MM.1S (cell line): Measurements from ENCODE around the gene CROCC2.
"Not testable (repeated sequence)": the region's sequence is repeated elsewhere in the genome, so short reads cannot be mapped to it uniquely, and the experiment has no call there.

Experiments
- DNase-seq: peaks from one replicate; pipeline ENCODE4 v3.0.0-alpha.2; 2015
- H2AFZ ChIP-seq: fragments of 300-600 bp; sonication (generic); 2 replicates; pipeline ENCODE4 v1.6.0; 2016; ENCODE audit warnings: antibody characterized with exemption, low read length
- H3F3A ChIP-seq: fragments of 300-600 bp; sonication (generic); 2 replicates; pipeline ENCODE4 v1.6.1; 2016; ENCODE audit warnings: mild to moderate bottlenecking, antibody characterized with exemption, low read length, moderate library complexity, mixed read lengths; ENCODE audit not compliant: insufficient read depth
- H3K27ac ChIP-seq: fragments of 300-600 bp; sonication (generic); 2 replicates; pipeline ENCODE4 v1.5.1; 2016; ENCODE audit warnings: mild to moderate bottlenecking, low read length
- H3K27me3 ChIP-seq: fragments of 300-600 bp; sonication (generic); replicated peaks from 2 replicates; pipeline ENCODE4 v1.6.0; 2016; ENCODE audit warnings: low read length; ENCODE audit not compliant: insufficient read depth
- H3K36me3 ChIP-seq: fragments of 300-600 bp; sonication (generic); replicated peaks from 2 replicates; pipeline ENCODE4 v1.6.1; 2016; ENCODE audit warnings: mild to moderate bottlenecking, low read length, mixed read lengths; ENCODE audit not compliant: insufficient read depth
- H3K4me1 ChIP-seq: fragments of 300-600 bp; sonication (generic); 2 replicates; pipeline ENCODE4 v1.6.1; 2016; ENCODE audit warnings: low read length, mixed read lengths
- H3K4me2 ChIP-seq: fragments of 300-600 bp; sonication (generic); 2 replicates; pipeline ENCODE4 v1.6.0; 2016; ENCODE audit warnings: low read depth, low read length
- H3K4me3 ChIP-seq: fragments of 300-600 bp; sonication (generic); 2 replicates; pipeline ENCODE4 v1.5.1; 2016; ENCODE audit warnings: low read length, mixed read lengths
- H3K79me2 ChIP-seq: fragments of 300-600 bp; sonication (generic); 2 replicates; pipeline ENCODE4 v1.6.1; 2016; ENCODE audit warnings: mixed run types, low read length, mixed read lengths
- H3K9ac ChIP-seq: fragments of 300-600 bp; sonication (generic); 2 replicates; pipeline ENCODE4 v1.6.1; 2016; ENCODE audit warnings: low read length, mixed read lengths
- H3K9me2 ChIP-seq: fragments of 300-600 bp; sonication (generic); replicated peaks from 2 replicates; pipeline ENCODE4 v1.6.1; 2016; ENCODE audit warnings: mild to moderate bottlenecking, low read length, mixed read lengths; ENCODE audit not compliant: insufficient read depth
- H3K9me3 ChIP-seq: fragments of 300-600 bp; sonication (generic); replicated peaks from 2 replicates; pipeline ENCODE4 v1.6.1; 2016; ENCODE audit warnings: mild to moderate bottlenecking, low read length, mixed read lengths; ENCODE audit not compliant: insufficient read depth
- H4K20me1 ChIP-seq: fragments of 300-600 bp; sonication (generic); 2 replicates; pipeline ENCODE4 v1.6.1; 2016; ENCODE audit warnings: mild to moderate bottlenecking, low read length, moderate library complexity, mixed read lengths; ENCODE audit not compliant: insufficient read depth
- EZH2 ChIP-seq: fragments of 300-600 bp; sonication (generic); optimal IDR thresholded peaks from 2 replicates; pipeline ENCODE3; 2017; ENCODE audit warnings: low read depth, mild to moderate bottlenecking, antibody characterized with exemption, low read length, mixed read lengths
- EZH2phosphoT487 ChIP-seq: fragments of 300-600 bp; sonication (generic); IDR thresholded peaks from 2 replicates; pipeline ENCODE4 v1.6.1; 2018; ENCODE audit warnings: antibody characterized with exemption, low read length
- TF ChIP-seq, protein P1 (sequence below): fragments of 300-600 bp; sonication (generic); IDR thresholded peaks from 2 replicates; pipeline ENCODE4 v1.5.1; 2016; ENCODE audit warnings: antibody characterized with exemption, low read length, mixed read lengths

The CROCC2 gene

GRCh38 chr2:240972201-240972600 is 66.1 kb downstream of the CROCC2 start:
- H3K9me2 ChIP-seq: no peaks in the 10 kb centered on the region
- H3K4me2 ChIP-seq: no peak overlapping the region
- DNase-seq: no peak
- H4K20me1 ChIP-seq: no peaks in the 10 kb centered on the region
- H3K36me3 ChIP-seq: no peaks in the 10 kb centered on the region
- H3K9me3 ChIP-seq: no peaks in the 10 kb centered on the region
- no peaks in the 10 kb centered on the region for H3K79me2 ChIP-seq
- H3K27ac ChIP-seq: no peak overlapping the region
- peaks cover 55% of the 10 kb centered on the region for H3K27me3 ChIP-seq
- no peak overlapping the region for H2AFZ ChIP-seq
- no peaks in the 10 kb centered on the region for H3F3A ChIP-seq
- no peak overlapping the region for H3K4me3 ChIP-seq
- TF ChIP-seq, protein P1, sequence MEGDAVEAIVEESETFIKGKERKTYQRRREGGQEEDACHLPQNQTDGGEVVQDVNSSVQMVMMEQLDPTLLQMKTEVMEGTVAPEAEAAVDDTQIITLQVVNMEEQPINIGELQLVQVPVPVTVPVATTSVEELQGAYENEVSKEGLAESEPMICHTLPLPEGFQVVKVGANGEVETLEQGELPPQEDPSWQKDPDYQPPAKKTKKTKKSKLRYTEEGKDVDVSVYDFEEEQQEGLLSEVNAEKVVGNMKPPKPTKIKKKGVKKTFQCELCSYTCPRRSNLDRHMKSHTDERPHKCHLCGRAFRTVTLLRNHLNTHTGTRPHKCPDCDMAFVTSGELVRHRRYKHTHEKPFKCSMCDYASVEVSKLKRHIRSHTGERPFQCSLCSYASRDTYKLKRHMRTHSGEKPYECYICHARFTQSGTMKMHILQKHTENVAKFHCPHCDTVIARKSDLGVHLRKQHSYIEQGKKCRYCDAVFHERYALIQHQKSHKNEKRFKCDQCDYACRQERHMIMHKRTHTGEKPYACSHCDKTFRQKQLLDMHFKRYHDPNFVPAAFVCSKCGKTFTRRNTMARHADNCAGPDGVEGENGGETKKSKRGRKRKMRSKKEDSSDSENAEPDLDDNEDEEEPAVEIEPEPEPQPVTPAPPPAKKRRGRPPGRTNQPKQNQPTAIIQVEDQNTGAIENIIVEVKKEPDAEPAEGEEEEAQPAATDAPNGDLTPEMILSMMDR: no peak
- TF ChIP-seq EZH2 (no peak), EZH2phosphoT487 (no peak)
- H3K9ac ChIP-seq: no peak overlapping the region
- no peaks in the 10 kb centered on the region for H3K4me1 ChIP-seq

- Histone ChIP-seq H3K27ac (no peak overlapping the region), H3K4me2 (no peak overlapping the region), H3K36me3 (no peaks in the 10 kb centered on the region), H3K9me3 (no peaks in the 10 kb centered on the region), H3K79me2 (no peaks in the 10 kb centered on the region), H3K27me3 (peaks cover 55% of the 10 kb centered on the region), H4K20me1 (no peaks in the 10 kb centered on the region), H3F3A (no peaks in the 10 kb centered on the region), H3K9ac (no peak overlapping the region), H3K4me1 (no peaks in the 10 kb centered on the region), H3K4me3 (no peak overlapping the region), H2AFZ (no peak overlapping the region), H3K9me2 (no peaks in the 10 kb centered on the region)
- TF ChIP-seq EZH2: no peak
- no peak for DNase-seq
These were observed 66.7 kb downstream of the CROCC2 start for GRCh38 chr2:240972636-240973521.

DNA sequence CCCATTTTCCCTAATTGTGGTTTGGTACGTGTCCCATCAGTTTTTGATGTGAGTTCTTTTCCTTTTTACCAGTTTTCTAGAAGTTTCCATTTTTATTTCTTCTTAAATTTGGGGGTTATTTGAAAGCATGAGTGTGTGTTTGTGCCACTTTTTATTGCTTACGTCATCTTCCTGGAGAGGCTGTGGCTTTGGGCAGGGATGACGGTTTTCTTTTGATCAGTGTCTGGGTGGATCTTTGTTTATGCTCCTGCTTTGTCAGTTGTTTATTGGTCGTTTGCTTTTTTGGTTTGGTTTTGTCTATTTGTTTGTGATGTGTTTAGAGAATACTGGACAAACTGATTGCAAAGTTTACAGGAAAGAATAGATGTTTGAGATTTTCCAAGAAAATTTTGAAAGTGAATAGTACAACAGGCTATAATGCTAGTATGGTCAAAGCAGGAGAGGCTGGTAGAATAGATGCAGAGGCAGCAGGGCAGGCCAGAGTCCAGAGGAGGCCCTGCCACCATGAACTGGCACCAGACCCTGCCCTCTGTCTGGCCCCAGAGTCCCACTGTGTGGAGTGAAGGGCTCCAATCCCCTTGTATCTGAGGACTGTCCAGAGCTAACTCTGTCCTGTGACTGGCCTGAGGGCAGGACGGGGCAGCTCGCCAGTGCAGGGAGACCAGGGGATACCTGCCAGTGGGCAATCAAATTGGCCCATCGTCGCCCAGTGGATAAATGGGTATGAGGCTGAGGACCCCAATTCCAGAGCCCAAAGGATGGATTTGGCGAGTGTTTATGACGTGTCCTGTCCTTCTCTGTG is 68.8 kb downstream of the CROCC2 start:
- Histone ChIP-seq H3K4me3 (no peak overlapping the region), H3K9ac (no peak overlapping the region), H3K79me2 (no peaks in the 10 kb centered on the region), H3K4me1 (no peaks in the 10 kb centered on the region), H4K20me1 (no peaks in the 10 kb centered on the region), H3K4me2 (no peak overlapping the region), H3K9me3 (no peaks in the 10 kb centered on the region), H3F3A (no peaks in the 10 kb centered on the region), H3K27me3 (peaks cover 52% of the 10 kb centered on the region), H2AFZ (no peak overlapping the region), H3K36me3 (no peaks in the 10 kb centered on the region), H3K9me2 (no peaks in the 10 kb centered on the region), H3K27ac (no peak overlapping the region)
- no peak for TF ChIP-seq EZH2phosphoT487
- TF ChIP-seq, protein P1: no peak
- DNase-seq: no peak

DNA sequence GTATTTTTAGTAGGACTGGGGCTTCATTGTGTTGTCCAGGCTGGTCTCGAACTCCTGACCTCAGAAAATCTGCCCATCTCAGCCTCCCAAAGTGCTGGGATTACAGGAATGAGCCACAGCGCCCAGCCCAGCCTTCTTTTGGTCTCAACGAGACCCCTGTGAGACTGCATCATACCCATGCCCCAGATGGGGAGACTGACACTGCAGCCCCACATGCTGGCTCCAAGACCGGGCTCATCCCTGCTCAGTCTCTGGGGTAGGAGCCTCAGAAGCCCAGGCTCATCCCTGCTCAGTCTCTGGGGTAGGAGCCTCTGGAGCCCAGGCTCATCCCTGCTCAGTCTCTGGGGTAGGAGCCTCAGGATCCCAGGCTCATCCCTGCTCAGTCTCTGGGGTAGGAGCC is 69.8 kb downstream of the CROCC2 start:
- H3K9ac ChIP-seq, H4K20me1 ChIP-seq, H3K4me2 ChIP-seq, H3K79me2 ChIP-seq, H3K9me2 ChIP-seq, H3K4me3 ChIP-seq, DNase-seq, H3K9me3 ChIP-seq, H2AFZ ChIP-seq, H3K4me1 ChIP-seq, H3F3A ChIP-seq, H3K36me3 ChIP-seq, H3K27ac ChIP-seq: not testable (repeated sequence)
- H3K27me3 ChIP-seq: peaks cover 44% of the 10 kb centered on the region
